ENCODE data around the gene CPHXL2.

DNA sequence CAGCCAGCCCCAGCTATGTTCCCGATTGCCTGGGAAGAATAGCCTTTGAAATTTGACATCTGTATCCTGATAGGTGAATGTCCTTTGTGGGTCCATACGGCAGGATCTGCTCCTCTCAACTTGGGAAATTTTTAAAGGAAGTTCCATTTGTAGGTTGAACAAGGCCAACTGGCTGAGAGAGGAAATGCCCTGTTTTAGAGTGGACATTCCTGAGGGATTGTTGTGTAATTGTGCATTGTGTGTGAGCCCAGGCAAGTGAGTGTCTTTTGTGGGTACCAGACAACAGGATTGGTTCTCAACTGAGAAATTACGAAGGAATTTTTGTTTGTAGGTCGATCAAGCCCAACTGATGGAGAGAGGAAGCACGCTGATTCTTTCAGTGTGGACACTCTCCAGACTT is 2.6 kb upstream of the CPHXL2 start:
- TF ChIP-seq, protein P1, sequence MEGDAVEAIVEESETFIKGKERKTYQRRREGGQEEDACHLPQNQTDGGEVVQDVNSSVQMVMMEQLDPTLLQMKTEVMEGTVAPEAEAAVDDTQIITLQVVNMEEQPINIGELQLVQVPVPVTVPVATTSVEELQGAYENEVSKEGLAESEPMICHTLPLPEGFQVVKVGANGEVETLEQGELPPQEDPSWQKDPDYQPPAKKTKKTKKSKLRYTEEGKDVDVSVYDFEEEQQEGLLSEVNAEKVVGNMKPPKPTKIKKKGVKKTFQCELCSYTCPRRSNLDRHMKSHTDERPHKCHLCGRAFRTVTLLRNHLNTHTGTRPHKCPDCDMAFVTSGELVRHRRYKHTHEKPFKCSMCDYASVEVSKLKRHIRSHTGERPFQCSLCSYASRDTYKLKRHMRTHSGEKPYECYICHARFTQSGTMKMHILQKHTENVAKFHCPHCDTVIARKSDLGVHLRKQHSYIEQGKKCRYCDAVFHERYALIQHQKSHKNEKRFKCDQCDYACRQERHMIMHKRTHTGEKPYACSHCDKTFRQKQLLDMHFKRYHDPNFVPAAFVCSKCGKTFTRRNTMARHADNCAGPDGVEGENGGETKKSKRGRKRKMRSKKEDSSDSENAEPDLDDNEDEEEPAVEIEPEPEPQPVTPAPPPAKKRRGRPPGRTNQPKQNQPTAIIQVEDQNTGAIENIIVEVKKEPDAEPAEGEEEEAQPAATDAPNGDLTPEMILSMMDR (conservative IDR thresholded peaks at IDR 0.05; ENCODE audit: low read depth, low read length) = no peak
- TF ChIP-seq EZH2phosphoT487 (IDR thresholded peaks at IDR 0.05; ENCODE audit: borderline replicate concordance, low read length) = no peak
